Activated naive CD8-positive, alpha-beta T cell (primary cell): ENCODE data around the gene PTGFRN.

Experiments
- H3K27ac Mint-ChIP-seq: one replicate; pipeline ENCODE4 v1.8.0; 2021; ENCODE audit warnings: mixed read lengths
- H3K27me3 Mint-ChIP-seq: one replicate; pipeline ENCODE4 v1.8.0; 2021; ENCODE audit warnings: mixed read lengths
- H3K36me3 Mint-ChIP-seq: one replicate; pipeline ENCODE4 v1.8.0; 2021; ENCODE audit warnings: mixed read lengths
- H3K4me1 Mint-ChIP-seq: one replicate; pipeline ENCODE4 v1.8.0; 2021; ENCODE audit warnings: low read depth, mixed read lengths
- H3K4me3 Mint-ChIP-seq: one replicate; pipeline ENCODE4 v1.8.0; 2021; ENCODE audit warnings: mild to moderate bottlenecking, mixed read lengths
- H3K9me3 Mint-ChIP-seq: one replicate; pipeline ENCODE4 v1.8.0; 2021; ENCODE audit warnings: low read depth, mixed read lengths

PTGFRN gene

GRCh38 chr1:116879478-116880133 is 30.1 kb upstream of the PTGFRN start:
- Mint-ChIP-seq H3K4me3 (no peak overlapping the region), H3K27me3 (no peaks in the 10 kb centered on the region), H3K4me1 (peaks cover 14% of the 10 kb centered on the region), H3K36me3 (no peaks in the 10 kb centered on the region), H3K27ac (no peak overlapping the region), H3K9me3 (no peaks in the 10 kb centered on the region)

GRCh38 chr1:116880917-116881316 is 28.8 kb upstream of the PTGFRN start:
- Mint-ChIP-seq H3K27me3 (no peaks in the 10 kb centered on the region), H3K27ac (no peak overlapping the region), H3K4me1 (peaks cover 3% of the 10 kb centered on the region), H3K9me3 (no peaks in the 10 kb centered on the region), H3K4me3 (no peak overlapping the region), H3K36me3 (no peaks in the 10 kb centered on the region)

- Mint-ChIP-seq H3K27me3 (no peaks in the 10 kb centered on the region), H3K4me1 (no peaks in the 10 kb centered on the region), H3K4me3 (no peak overlapping the region), H3K9me3 (no peaks in the 10 kb centered on the region), H3K36me3 (no peaks in the 10 kb centered on the region), H3K27ac (no peak overlapping the region)
These were observed 27.7 kb upstream of the PTGFRN start for GRCh38 chr1:116881879-116882520.

- no peaks in the 10 kb centered on the region for H3K4me1 Mint-ChIP-seq
- H3K4me3 Mint-ChIP-seq, result no peak overlapping the region
- H3K9me3 Mint-ChIP-seq, result no peaks in the 10 kb centered on the region
- no peaks in the 10 kb centered on the region for H3K36me3 Mint-ChIP-seq
- H3K27ac Mint-ChIP-seq, result no peak overlapping the region
- no peaks in the 10 kb centered on the region for H3K27me3 Mint-ChIP-seq
These were observed 26.9 kb upstream of the PTGFRN start for GRCh38 chr1:116882866-116883265.

- Mint-ChIP-seq H3K36me3 (no peaks in the 10 kb centered on the region), H3K9me3 (no peaks in the 10 kb centered on the region), H3K4me3 (no peak overlapping the region), H3K4me1 (no peaks in the 10 kb centered on the region), H3K27me3 (no peaks in the 10 kb centered on the region), H3K27ac (no peak overlapping the region)
These were observed 23.3 kb upstream of the PTGFRN start for GRCh38 chr1:116886291-116886878.

GRCh38 chr1:116887212-116887611 is 22.5 kb upstream of the PTGFRN start:
- Mint-ChIP-seq H3K27me3 (no peaks in the 10 kb centered on the region), H3K27ac (no peak overlapping the region), H3K9me3 (no peaks in the 10 kb centered on the region), H3K4me3 (no peak overlapping the region), H3K4me1 (no peaks in the 10 kb centered on the region), H3K36me3 (no peaks in the 10 kb centered on the region)

- Mint-ChIP-seq H3K27me3 (no peaks in the 10 kb centered on the region), H3K27ac (no peak overlapping the region), H3K4me1 (no peaks in the 10 kb centered on the region), H3K36me3 (no peaks in the 10 kb centered on the region), H3K4me3 (no peak overlapping the region), H3K9me3 (peaks cover under 1% of the 10 kb centered on the region)
These were observed 20.3 kb upstream of the PTGFRN start for GRCh38 chr1:116889380-116889779.

- Mint-ChIP-seq H3K27me3 (no peaks in the 10 kb centered on the region), H3K4me1 (no peaks in the 10 kb centered on the region), H3K27ac (no peak overlapping the region), H3K9me3 (peaks cover 8% of the 10 kb centered on the region), H3K4me3 (no peak overlapping the region), H3K36me3 (peaks cover 2% of the 10 kb centered on the region)
These were observed 18.2 kb upstream of the PTGFRN start for GRCh38 chr1:116891396-116892079.

GRCh38 chr1:116895073-116895472 is 14.6 kb upstream of the PTGFRN start:
- peaks cover 8% of the 10 kb centered on the region for H3K9me3 Mint-ChIP-seq

GRCh38 chr1:116899529-116899928 is 10.2 kb upstream of the PTGFRN start:
- Mint-ChIP-seq H3K9me3 (peaks cover 6% of the 10 kb centered on the region), H3K27me3 (no peaks in the 10 kb centered on the region), H3K4me3 (no peak overlapping the region), H3K4me1 (no peaks in the 10 kb centered on the region), H3K36me3 (peaks cover 2% of the 10 kb centered on the region), H3K27ac (no peak overlapping the region)

More at GRCh38 chr1:116895073-116895472, 14.6 kb upstream of the PTGFRN start:
- no peaks in the 10 kb centered on the region for H3K27me3 Mint-ChIP-seq
- no peak overlapping the region for H3K4me3 Mint-ChIP-seq
- peaks cover 2% of the 10 kb centered on the region for H3K36me3 Mint-ChIP-seq
- H3K27ac Mint-ChIP-seq, result no peak overlapping the region
- no peaks in the 10 kb centered on the region for H3K4me1 Mint-ChIP-seq

- Mint-ChIP-seq H3K27ac (no peak overlapping the region), H3K4me3 (no peak overlapping the region), H3K27me3 (no peaks in the 10 kb centered on the region), H3K36me3 (no peaks in the 10 kb centered on the region), H3K9me3 (no peaks in the 10 kb centered on the region), H3K4me1 (no peaks in the 10 kb centered on the region)
These were observed 9.0 kb upstream of the PTGFRN start for GRCh38 chr1:116900471-116901365.

GRCh38 chr1:116902027-116902426 is 7.7 kb upstream of the PTGFRN start:
- Mint-ChIP-seq H3K4me1 (no peaks in the 10 kb centered on the region), H3K4me3 (no peak overlapping the region), H3K27me3 (no peaks in the 10 kb centered on the region), H3K27ac (no peak overlapping the region), H3K36me3 (no peaks in the 10 kb centered on the region), H3K9me3 (no peaks in the 10 kb centered on the region)

- Mint-ChIP-seq H3K36me3 (no peaks in the 10 kb centered on the region), H3K4me3 (no peak overlapping the region), H3K9me3 (no peaks in the 10 kb centered on the region), H3K27ac (no peak overlapping the region), H3K4me1 (no peaks in the 10 kb centered on the region), H3K27me3 (no peaks in the 10 kb centered on the region)
These were observed 6.9 kb upstream of the PTGFRN start for GRCh38 chr1:116902723-116903383.

- H3K27ac Mint-ChIP-seq, result no peak overlapping the region
- no peaks in the 10 kb centered on the region for H3K36me3 Mint-ChIP-seq
- H3K27me3 Mint-ChIP-seq, result no peaks in the 10 kb centered on the region
- no peaks in the 10 kb centered on the region for H3K4me1 Mint-ChIP-seq
- H3K4me3 Mint-ChIP-seq, result no peak overlapping the region
- no peaks in the 10 kb centered on the region for H3K9me3 Mint-ChIP-seq
These were observed 4.9 kb upstream of the PTGFRN start for GRCh38 chr1:116904791-116905320.
